Inflammatory macrophage treated with lipopolysaccharide for 1 hour (primary cell): ENCODE measurements around the gene CTDP1.

Source experiments
- DNase-seq, 2 donors: peaks; one replicate each; pipeline ENCODE4 v3.0.0-alpha.2; 2020 to 2022

Gene CTDP1

GRCh38 chr18:79801217-79801616 is 121.6 kb downstream of the CTDP1 start:
- no peak for DNase-seq

GRCh38 chr18:79801641-79802040 is 122.0 kb downstream of the CTDP1 start:
- no peak for DNase-seq

GRCh38 chr18:79802298-79802697 is 122.7 kb downstream of the CTDP1 start:
- DNase-seq: no peak

GRCh38 chr18:79803611-79804051 is 124.0 kb downstream of the CTDP1 start:
- no peak for DNase-seq
